A673 (cell line): ENCODE measurements around the gene TAF15.

Source experiments
- CTCF ChIP-seq: fragments of 300-800, 200-600 bp; sonication (generic); conservative IDR thresholded peaks from 2 replicates; pipeline ENCODE4 v1.5.1; 2017; ENCODE audit warnings: low read depth, mild to moderate bottlenecking, antibody characterized with exemption, low read length, moderate library complexity, mixed read lengths
- EZH2 ChIP-seq: fragments of 200-600 bp; sonication (generic); IDR thresholded peaks from 2 replicates; pipeline ENCODE4 v1.6.1; 2017; ENCODE audit warnings: borderline replicate concordance, low read depth, mild to moderate bottlenecking, mixed read lengths, antibody characterized with exemption, low read length; ENCODE audit not compliant: poor library complexity, severe bottlenecking

- no peak for TF ChIP-seq CTCF
- TF ChIP-seq EZH2, result no peak
Measured at GRCh38 chr17:35847633-35848373, 38.5 kb downstream of the TAF15 start.
